ENCODE data around the gene PDIK1L.
A peak's percentile ranks its signal among the peaks of the same experiment; 100 is the strongest.
"Not testable (repeated sequence)": the region's sequence is repeated elsewhere in the genome, so short reads cannot be mapped to it uniquely, and the experiment has no call there.

The PDIK1L gene

DNA sequence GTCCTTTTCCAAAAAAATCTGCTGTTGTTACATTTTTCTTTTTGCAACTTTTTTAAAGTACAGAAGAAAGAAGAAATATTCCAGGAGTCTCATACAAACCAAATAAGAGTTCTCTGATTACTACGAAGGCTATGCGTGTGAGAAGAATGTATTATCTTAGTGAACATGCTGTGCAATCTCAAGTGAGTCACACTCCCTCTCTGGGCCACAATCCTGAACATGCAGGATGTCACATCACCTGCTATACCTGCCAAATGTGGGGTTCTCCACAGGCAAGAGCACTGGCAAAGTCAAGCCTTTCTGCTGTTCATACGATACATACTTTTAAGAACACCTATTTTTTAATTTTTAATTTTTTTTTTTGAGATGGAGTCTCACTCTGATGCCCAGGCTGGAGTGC lies 22.5 kb upstream of the PDIK1L start:
- DNase-seq (ENCODE audit: low read depth in 4 of 4, low spot score in 1 of 4) = no peak

DNA sequence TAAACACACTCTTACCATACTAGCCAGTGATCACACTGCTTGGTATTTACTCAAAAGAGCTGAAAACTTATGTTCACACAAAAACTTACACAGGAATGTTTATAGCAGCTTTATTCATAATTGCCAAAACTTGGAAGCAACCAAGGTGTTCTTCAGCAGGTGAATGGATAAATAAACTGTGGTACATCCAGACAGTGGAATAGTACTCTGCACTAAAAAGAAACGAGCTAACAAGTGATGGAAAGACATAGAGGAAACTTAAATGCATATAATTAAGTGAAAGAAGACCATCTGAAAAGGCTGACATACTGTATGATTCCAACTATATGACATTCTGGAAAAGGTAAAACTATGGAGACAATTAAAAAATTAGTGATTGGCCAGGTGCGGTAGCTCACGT lies 20.7 kb upstream of the PDIK1L start:
- DNase-seq (ENCODE audit: low read depth in 4 of 4, low spot score in 1 of 4) = no peak

DNA sequence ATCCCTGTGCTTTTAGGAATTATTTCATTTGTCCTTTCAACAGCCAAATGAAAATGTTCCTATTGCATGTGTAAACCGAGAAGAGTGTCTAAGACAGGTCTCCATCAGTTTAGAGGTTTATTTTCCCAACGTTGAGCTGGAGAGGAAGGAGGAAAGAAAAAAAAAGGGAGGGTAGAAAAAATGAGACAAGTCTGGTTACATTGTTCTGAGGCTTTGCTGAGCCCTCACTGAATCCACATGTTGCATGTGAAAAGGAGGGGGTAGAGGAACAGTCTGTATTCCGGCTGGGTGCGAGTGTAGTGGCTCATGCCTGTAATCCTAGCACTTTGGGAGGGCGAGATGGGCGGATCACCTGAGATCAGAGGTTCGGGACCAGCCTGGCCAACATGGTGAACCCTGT lies 19.2 kb upstream of the PDIK1L start:
- no peak for DNase-seq (ENCODE audit: low read depth in 4 of 4, low spot score in 1 of 4)

DNA sequence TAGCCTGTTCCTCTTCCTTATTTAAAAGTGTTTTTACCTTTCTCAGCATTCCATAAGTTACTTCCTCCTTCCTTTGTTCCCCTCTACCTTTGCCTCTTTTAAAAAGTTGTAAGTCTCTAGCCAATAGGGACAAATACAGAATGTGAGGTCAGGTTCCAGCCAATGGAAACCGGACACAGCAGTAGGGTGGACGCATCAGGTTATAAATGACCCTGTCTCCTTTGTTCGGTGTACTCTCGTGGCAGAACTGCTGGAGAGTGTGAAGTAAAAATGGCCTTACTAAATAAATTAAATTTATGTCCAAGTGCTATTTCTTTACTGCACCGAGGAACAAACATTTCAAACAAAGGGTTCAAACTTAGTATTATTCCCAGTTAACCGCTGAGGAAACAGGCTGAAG lies 18.1 kb upstream of the PDIK1L start:
- DNase-seq (ENCODE audit: low read depth in 4 of 4, low spot score in 1 of 4) = not testable (repeated sequence)

DNA sequence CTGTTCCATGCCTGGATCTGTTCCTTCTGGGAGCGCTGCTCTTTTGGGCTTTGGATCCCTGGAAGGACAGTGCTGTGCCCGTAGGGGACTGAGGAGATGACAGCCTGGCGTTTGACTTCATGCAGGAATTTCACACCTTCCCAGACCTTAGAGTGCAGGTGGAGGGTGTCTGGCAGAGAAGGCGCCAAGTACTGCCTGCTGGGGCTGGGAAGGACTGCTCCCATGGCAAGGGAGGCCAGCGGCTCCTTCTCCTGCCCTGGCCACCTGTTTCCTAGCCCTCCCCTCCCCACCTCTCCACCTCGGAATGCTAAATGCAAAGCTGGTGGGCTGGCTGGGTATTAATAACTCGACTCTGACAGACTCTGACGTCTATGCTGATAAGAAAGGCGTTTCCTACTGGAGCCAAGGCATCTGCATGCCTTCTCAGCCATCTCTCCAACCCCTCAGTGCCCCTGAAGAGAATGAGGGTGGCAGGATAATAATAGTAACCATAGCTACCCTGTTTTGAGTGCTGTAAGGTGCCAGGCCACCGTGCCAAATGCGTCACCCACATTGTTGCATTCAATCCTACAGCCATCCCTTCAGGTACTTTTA lies 17.5 kb upstream of the PDIK1L start:
- DNase-seq (ENCODE audit: low read depth in 4 of 4, low spot score in 1 of 4) = no peak

DNA sequence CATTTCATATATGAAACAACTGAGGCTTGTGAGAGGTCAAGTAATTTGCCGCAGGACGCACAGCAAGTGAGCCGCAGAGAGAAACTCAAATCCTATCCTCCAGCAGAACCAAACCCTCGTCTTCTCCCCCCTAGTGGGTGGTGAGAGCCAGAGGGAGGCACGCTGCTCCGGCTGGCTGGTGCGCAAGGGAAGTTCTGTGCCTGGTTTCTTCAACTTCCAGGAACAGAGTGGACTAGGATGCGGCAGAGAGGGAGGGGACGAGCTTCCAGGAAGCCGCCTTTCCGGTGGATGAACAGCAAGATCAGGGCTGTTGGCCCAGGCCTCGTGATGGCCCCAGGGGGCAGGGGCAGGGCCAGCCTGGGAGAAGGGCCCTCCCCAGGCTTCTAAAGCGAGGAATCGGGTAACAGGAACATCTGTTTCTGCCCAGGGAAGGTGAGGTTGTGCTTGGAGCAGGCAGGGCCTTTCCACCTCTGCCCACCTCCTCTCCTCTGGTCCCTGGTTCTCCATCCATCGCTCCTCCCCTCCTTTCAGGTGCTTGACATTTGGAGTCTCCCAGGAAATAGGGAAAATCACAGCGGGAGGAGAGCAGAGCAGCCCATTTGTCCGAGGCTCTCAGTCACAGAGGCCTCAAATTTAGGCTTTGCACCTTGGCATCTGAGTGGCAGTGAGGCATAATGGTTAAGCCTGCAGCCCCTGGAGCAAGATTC lies 16.8 kb upstream of the PDIK1L start:
- DNase-seq (ENCODE audit: low read depth in 4 of 4, low spot score in 1 of 4) = no peak

DNA sequence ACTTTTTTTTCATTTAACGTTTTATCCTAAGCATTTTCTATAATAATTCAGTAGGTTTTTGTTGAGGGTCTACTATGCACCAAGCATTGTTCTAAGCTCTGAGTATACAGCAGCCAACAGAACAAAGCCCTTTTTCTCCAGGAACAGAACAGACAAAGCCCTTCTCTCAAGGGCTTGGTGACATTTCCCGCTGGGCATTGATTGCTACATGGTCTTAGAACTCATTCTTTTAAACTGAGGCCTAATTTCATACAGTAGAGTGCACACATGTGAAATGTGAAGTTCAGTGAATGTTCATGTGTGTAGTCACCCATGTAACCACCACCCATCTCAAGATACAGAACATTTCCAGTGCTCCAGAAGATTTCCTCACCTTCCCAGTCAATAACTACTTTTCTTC lies 15.2 kb upstream of the PDIK1L start:
- DNase-seq (ENCODE audit: low read depth in 4 of 4, low spot score in 1 of 4) = no peak

DNA sequence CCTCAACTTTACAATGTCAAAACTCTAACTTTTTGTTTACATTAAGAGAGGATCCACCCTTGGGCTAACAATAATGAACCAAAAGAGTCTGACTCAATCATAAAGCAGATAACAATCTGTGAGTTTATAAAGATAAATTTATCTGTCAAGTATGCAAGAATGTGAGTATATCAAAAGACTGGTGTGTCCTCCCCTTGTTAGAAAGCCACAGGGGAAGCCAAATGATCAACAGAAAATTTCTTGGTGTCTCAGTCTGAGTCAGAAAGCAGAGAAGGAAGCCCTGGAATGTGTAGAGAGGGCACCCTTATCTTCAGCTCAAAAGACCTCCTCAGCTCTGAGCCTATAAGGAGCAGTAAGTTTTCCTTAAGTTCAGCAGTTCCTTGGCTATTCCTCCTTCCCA lies 13.9 kb upstream of the PDIK1L start:
- no peak for DNase-seq (ENCODE audit: low read depth in 4 of 4, low spot score in 1 of 4)

DNA sequence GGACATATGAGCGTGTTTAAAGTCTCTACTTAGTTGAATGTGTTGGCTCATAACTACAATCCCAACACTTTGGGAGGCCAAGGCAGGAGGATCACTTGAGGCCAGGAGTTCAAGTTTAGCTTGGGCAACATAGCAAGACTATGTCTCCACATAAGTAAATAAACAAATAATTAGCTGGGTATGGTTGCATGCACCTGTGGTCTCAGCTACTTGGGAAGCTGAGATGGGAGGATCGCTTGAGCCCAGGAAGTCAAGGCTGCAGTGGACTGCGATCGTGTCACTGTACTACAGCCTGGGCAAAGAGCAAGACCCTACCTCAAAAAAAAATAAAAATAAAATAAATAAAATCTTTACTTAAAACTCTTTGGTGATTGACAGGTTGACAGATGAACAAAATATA lies 13.0 kb upstream of the PDIK1L start:
- no peak for DNase-seq (ENCODE audit: low read depth in 4 of 4, low spot score in 1 of 4)

DNA sequence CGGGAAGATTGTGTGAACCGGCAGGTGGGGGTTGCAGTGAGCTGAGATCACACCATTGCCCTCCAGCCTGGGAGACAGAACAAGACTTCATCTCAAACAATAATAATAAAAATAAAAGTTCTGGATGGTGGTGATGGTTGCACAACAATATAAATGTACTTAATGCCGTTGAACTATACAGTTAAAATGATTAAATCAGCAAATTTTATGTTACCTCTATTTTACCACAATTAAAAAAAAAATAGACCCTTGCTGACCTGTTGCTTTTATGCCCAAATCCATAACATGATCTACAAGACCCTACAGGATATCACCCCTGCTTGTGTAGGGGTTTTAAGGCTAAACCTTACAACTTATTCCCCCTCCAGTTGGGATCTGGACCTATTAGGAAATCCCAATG lies 11.8 kb upstream of the PDIK1L start:
- DNase-seq (ENCODE audit: low read depth in 4 of 4, low spot score in 1 of 4) = no peak

DNA sequence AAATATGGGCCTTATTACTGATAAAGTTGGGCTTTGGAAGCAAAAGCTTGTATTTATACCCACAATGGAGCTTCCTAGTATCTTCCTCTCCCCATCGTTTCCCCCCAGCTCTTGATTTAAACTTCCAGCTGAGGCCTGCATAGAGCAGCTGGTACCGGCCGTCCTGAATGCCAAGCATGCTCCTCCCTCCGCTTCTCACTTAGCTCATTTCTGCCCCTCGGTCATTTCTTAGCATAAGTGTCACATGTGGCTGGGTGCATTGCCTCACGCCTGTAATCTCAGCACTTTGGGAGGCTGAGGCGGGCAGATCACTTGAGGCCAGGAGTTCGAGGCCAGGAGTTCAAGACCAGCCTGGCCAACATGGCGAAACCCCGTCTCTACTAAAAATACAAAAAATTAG lies 11.4 kb upstream of the PDIK1L start:
- DNase-seq (ENCODE audit: low read depth in 4 of 4, low spot score in 1 of 4) = not testable (repeated sequence)

DNA sequence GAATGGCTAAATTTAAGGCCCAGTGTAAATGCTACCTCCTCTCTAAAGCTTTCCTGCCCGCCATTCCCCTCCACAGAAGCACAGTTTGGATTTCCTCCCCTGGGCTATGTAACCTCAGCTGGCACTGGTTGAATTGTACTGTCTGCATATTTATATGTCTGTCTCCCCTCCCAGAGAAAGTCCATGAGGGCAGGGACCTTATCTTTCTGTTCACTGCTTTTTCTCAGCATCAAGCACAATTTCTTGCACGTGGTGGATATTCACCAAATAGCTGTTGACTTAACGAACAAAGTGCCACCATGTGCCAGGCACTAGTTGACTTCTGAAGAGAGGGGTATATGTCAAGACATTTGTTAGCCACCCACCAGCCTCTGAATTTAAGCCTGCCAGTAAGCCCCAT lies 9.5 kb upstream of the PDIK1L start:
- no peak for DNase-seq (ENCODE audit: low read depth in 4 of 4, low spot score in 1 of 4)

DNA sequence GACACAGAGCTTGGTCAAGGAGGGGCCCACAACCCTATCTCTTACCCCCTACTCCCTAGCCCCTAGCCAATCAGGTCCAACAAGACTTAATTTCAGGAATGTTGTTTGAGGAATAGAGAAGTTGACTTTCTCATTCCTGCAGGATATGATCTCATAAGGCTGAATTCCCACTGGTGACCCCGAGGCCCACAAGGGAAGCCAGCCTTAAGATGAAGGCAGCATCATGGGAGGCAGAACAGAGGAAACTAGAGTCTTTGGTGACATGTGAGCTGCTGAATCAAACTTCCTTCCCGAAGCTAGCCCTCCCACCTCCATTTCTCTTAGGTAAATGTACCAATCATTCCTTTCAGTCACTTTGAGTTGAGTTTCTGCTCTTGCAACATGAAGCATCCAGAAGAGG lies 9.1 kb upstream of the PDIK1L start:
- DNase-seq (ENCODE audit: low read depth in 4 of 4, low spot score in 1 of 4) = no peak

DNA sequence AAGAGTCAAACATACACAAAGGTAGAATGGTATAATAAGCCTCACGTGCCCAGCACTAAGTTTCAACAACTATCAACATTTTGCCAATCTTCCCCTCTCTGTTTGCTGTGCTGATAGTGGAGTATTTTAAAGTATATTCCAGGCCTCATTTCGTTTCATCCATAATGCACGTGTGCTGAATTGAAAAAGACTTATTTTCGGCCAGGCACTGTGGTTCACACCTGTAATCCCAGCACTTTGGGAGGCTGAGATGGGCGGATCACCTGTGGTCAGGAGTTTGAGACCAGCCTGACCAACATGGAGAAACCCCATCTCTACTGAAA lies 6.4 kb upstream of the PDIK1L start:
- DNase-seq (ENCODE audit: low read depth in 4 of 4, low spot score in 1 of 4) = not testable (repeated sequence)

DNA sequence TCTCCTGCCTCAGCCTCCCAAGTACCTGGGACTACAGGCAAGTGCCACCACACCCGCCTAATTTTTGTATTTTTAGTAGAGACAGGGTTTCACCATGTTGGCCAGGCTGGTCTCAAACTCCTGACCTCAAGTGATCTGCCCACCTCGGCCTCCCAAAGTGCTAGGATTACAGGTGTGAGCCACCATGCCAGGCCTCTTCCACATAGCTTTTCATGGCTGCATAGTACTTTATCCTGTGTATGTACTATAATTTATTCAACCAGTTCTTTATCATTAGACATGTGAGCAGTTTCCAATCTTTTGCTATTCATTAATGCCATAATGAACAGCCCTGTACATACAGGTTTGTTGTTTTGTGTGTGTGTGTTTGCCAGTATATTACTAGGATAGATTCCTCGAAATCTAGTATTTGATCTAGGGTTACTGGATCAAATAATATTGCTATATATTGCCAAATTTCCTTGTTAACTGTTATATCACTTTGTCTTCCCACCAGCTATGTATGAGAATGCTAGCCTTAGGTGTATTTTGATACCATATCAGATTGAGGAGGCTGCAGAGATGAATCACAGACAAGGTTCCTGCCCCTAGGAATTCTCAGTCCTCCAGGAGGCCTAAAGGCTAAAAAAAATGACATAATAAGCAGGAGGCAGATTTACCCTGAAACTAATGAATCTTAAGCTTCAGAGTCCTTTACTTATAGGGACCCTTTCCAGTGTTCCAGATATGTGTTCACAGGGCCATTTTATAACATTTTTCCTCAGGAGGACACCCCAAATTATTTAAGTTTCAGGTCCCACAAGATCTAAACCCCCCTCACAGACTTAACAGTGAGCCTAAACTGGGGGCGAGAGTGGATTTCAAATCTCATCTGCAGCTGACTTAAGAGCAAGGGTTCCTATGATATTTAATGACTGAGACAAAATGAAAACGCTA lies 2.1 kb upstream of the PDIK1L start:
- no peak for DNase-seq (ENCODE audit: low read depth in 4 of 4, low spot score in 1 of 4)

DNA sequence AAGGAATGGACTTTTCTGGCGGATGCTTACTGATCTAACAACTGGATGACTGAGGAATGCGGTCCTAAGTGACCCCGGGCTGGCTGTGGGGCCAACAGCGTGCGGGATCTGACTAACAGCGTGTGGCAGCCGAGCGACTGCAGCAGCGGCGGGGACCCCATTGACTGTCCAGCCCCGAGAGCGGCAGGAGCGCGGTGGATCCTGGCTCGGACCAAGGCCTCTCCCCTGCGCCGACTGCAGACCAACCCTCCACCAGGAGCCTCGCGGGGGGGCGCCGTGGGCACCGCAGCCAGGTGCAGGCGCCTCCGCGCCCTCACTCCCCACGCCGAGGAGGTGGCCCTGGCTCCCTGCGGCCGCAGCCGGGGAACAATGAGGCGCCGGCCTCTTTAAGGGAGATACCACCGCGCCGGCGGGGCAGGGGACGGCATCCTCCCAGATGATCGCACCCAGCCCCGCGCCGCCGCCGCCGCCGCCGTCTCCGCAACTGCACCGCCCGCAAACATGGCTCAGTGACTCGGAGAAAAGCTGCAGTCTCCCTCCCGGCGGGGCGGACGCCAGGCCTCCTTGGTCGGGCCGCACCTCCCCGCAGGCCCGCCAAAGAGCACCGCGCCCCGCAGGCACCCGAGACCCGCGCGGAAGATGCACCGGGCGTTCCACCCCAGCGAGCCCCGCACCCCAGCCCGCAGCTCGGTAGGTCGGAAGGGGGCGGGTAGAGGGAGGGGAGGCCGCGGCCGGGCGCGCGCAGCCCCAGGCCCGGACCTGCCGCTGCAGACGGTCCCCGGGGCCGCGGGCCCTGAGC lies 694 bp upstream of the PDIK1L start:
- peak; percentile 31 to 59 (median 48) for DNase-seq (ENCODE audit: low read depth in 4 of 4, low spot score in 1 of 4)

DNA sequence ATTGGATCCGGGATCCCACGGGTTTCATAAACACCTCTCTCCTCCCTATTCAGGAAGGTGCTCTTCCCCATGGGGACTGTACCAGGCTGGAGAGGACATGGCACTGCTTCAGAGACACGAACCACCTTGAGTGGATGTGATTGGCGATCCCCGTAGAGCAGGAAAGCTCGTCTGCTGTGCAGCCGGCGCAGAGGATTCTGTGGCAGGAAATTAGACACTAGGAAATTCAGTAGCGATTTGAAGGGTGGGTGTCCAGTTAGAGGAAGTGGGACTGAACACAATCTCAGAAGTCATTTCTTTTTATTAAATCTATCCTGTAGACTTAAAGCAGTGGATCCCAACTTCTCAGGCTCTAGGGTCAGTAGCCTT lies 767 bp downstream of the PDIK1L start:
- no peak for DNase-seq (ENCODE audit: low read depth in 4 of 4, low spot score in 1 of 4)

DNA sequence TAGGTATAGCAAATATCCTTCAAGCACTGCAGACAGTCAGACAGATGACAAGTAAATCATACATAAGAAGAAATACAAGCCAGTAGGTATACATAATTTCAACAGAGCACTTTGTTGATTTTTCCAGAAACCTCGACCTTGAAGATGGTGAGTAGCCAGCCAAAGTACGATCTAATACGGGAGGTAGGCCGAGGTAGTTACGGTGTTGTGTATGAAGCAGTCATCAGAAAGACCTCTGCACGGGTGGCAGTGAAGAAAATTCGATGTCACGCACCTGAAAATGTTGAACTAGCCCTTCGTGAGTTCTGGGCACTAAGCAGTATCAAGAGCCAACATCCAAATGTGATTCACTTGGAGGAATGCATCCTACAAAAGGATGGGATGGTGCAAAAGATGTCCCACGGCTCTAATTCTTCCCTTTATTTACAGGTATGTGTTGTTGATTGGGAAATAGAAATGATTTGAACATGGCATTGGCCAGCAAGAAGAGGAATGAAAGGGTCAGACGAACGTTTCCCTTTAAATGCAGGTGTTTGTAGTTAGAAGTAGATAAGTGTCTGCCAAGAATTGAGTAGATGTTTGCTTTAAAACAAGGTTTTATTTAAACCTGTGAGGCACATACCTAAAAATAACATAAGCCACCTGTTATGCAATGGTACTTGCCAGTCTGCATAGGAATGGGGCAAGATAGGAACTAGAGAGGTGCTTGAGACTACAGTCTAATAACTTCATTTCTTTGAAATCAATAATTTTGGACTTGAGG lies 2.7 kb downstream of the PDIK1L start:
- no peak for DNase-seq (ENCODE audit: low read depth in 4 of 4, low spot score in 1 of 4)

DNA sequence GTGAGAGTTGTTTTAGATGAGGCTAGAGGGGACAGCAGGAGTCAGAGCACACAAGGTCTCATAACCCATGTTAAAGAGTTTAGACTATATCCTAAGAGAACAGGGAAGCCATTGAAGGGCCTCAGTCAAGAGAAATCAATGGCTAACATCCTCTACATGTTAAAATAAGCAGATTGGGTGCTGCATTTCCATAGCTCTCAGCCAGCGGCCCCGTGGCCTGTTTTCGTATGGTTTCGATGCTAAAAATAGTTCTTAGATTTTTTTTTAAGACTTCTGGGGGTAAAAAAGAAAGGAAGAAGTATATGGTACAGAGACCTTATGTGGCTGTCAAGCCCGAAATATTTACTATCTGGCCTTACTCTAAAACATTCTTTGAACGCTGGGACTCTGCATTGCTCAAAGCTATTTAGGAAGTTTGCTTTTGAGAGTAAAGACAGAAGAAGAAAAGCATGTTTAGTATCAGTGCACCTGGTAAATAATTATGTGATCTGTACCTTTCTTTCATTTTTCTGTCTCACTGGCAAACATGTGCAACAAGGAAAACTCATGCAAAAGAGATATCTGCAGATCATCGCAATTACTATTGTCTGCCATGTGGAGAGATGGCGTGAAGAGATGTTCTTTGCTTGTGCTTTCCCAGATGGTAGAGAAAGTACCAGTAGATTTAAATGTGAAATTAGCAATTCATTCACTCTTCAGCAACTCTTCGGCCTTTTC lies 8.4 kb downstream of the PDIK1L start:
- no peak for DNase-seq (ENCODE audit: low read depth in 4 of 4, low spot score in 1 of 4)

Data from stimulated activated CD4-positive, alpha-beta T cell treated with anti-CD3 and anti-CD28 coated beads, Interleukin-1b, Interleukin-23, amount 100 ng/mL, for 24 hours (primary cell).